HepG2 (cell line): Measurements from ENCODE around the gene NRL. TPM values are rescaled to one million over a fixed set of nuclear protein-coding genes. Genes with fewer than 3 reads are reported as not detected.
A peak's percentile ranks its signal among the peaks of the same experiment; 100 is the strongest.

ENCODE experiments used
- CHD2 ChIP-seq: IDR thresholded peaks from 2 replicates; pipeline ENCODE4 v1.6.1; 2011; ENCODE audit warnings: low read depth, low read length, improper control_type of control experiment
- HIVEP1 ChIP-seq: sonication (generic); formaldehyde crosslinking; IDR thresholded peaks from 2 replicates; pipeline ENCODE4 v1.4.0; 2020; ENCODE audit warnings: mild to moderate bottlenecking, missing genetic modification reagents
- IKZF1 ChIP-seq: fragments of 450-650 bp; IDR thresholded peaks from 2 replicates; pipeline ENCODE4 v1.7.1; 2016
- IRF2 ChIP-seq: IDR thresholded peaks from 2 replicates; pipeline ENCODE4 v1.6.1; 2018; ENCODE audit warnings: missing genetic modification reagents, missing compliant biosample characterization
- KIAA2018 ChIP-seq: sonication (generic); formaldehyde crosslinking; IDR thresholded peaks from 2 replicates; pipeline ENCODE4 v1.5.0; 2020; ENCODE audit warnings: mild to moderate bottlenecking, missing genetic modification reagents, borderline replicate concordance
- MIXL1 ChIP-seq: IDR thresholded peaks from 2 replicates; pipeline ENCODE4 v1.6.1; 2016
- NAIF1 ChIP-seq: sonication (generic); formaldehyde crosslinking; IDR thresholded peaks from 2 replicates; pipeline ENCODE4 v1.5.0; 2020; ENCODE audit warnings: mild to moderate bottlenecking, missing genetic modification reagents, borderline replicate concordance
- PAWR ChIP-seq: sonication (generic); formaldehyde crosslinking; IDR thresholded peaks from 2 replicates; pipeline ENCODE4 v1.4.0; 2020; ENCODE audit warnings: missing genetic modification reagents, mild to moderate bottlenecking, borderline replicate concordance
- SSRP1 ChIP-seq: IDR thresholded peaks from 2 replicates; pipeline ENCODE4 v1.6.1; 2016; ENCODE audit warnings: control low read depth
- TFDP2 ChIP-seq: sonication (generic); formaldehyde crosslinking; IDR thresholded peaks from 2 replicates; pipeline ENCODE4 v1.4.0; 2020; ENCODE audit warnings: missing genetic modification reagents
- YEATS2 ChIP-seq: sonication (generic); formaldehyde crosslinking; IDR thresholded peaks from 2 replicates; pipeline ENCODE4 v1.4.0; 2020; ENCODE audit warnings: missing genetic modification reagents, borderline replicate concordance
- ZFP36L2 ChIP-seq: sonication (generic); formaldehyde crosslinking; IDR thresholded peaks from 2 replicates; pipeline ENCODE4 v1.4.0; 2020; ENCODE audit warnings: missing genetic modification reagents
- ZNF17 ChIP-seq: sonication (generic); formaldehyde crosslinking; IDR thresholded peaks from 2 replicates; pipeline ENCODE4 v1.5.0; 2020; ENCODE audit warnings: mild to moderate bottlenecking, missing genetic modification reagents
- ZNF354B ChIP-seq: sonication (generic); formaldehyde crosslinking; IDR thresholded peaks from 2 replicates; pipeline ENCODE4 v1.8.0; 2022; ENCODE audit warnings: mild to moderate bottlenecking, missing genetic modification reagents
- ZNF530 ChIP-seq: sonication (generic); formaldehyde crosslinking; IDR thresholded peaks from 2 replicates; pipeline ENCODE4 v1.5.0; 2020; ENCODE audit warnings: low read depth, mild to moderate bottlenecking, missing genetic modification reagents
- ZNF580 ChIP-seq: IDR thresholded peaks from 2 replicates; pipeline ENCODE4 v1.6.1; 2016; ENCODE audit warnings: low read depth, borderline replicate concordance
- ZNF770 ChIP-seq: sonication (generic); formaldehyde crosslinking; IDR thresholded peaks from 2 replicates; pipeline ENCODE4 v1.5.0; 2020; ENCODE audit warnings: mild to moderate bottlenecking, missing genetic modification reagents
- polyA plus RNA-seq, 8 experiments: library from polyadenylated mRNA; depleted of rRNA in 3 of 8; stranded (reverse) in 7 of 8; unstranded in 1 of 8; fragments of >200 nt; fragmentation: Illumina TruSeq in 4 of 8; extraction: Trizol in 4 of 8; gene quantifications; 2 replicates each; pipeline versions ENCODE4 v1.2.1 to v1.2.3, GENCODE V29; 2011 to 2016; ENCODE audit warnings: low read depth in 4 of 8, missing spikeins in 1 of 8, mixed read lengths in 1 of 8; ENCODE audit not compliant: insufficient read depth in 1 of 8
- total RNA-seq, 5 experiments: library from RNA; depleted of rRNA; stranded (reverse); fragments of >200 nt; fragmentation: Illumina TruSeq; extraction: Trizol; gene quantifications; 2 replicates each; pipeline ENCODE4 v1.2.3, GENCODE V29; 2016; ENCODE audit warnings: low read depth in 1 of 5

Gene NRL
- total and polyA plus RNA-seq, 2 of the 13 experiments (the other 11 are each of a cell fraction or from before 2014, with no cell fraction given), result 2.5 to 4.7 TPM

GRCh38 chr14:24138396-24139271 lies 23.9 kb upstream of the NRL start (continued):
- TF ChIP-seq NAIF1 (CRISPR knock-in tag), result no peak
- TF ChIP-seq KIAA2018 (CRISPR knock-in tag), result no peak
- TF ChIP-seq IKZF1, result no peak
- no peak for TF ChIP-seq PAWR (CRISPR knock-in tag)
- peak; percentile 21; the same call in 1 of the 2 replicates for TF ChIP-seq SSRP1
- no peak for TF ChIP-seq TFDP2 (CRISPR knock-in tag)
- TF ChIP-seq MIXL1 (CRISPR knock-in tag), result no peak
- TF ChIP-seq CHD2, result no peak
- TF ChIP-seq YEATS2 (CRISPR knock-in tag), result no peak
- TF ChIP-seq HIVEP1, result no peak
- no peak for TF ChIP-seq ZNF770 (CRISPR knock-in tag)
- no peak for TF ChIP-seq ZNF530 (CRISPR knock-in tag)
- TF ChIP-seq ZNF17 (CRISPR knock-in tag), result no peak
- TF ChIP-seq ZNF354B (CRISPR knock-in tag), result no peak
- TF ChIP-seq ZNF580 (CRISPR knock-in tag), result no peak
- TF ChIP-seq IRF2, result no peak
- no peak for TF ChIP-seq ZFP36L2 (CRISPR knock-in tag)
